GM19468 (cell line): Measurements from ENCODE around the gene SCN5A.
"Not testable (repeated sequence)": the region's sequence is repeated elsewhere in the genome, so short reads cannot be mapped to it uniquely, and the experiment has no call there.

Experiments used
- ATAC-seq: cut with Tn5 transposase; IDR thresholded peaks from one replicate; pipeline ENCODE4 v1.9.1; 2021; ENCODE audit warnings: mild to moderate bottlenecking, moderate library complexity, moderate number of reproducible peaks; ENCODE audit not compliant: unreplicated experiment; ENCODE audit errors: extremely low read depth

SCN5A gene

GRCh38 chr3:38581774-38582173 lies 67.7 kb downstream of the SCN5A start:
- no peak for ATAC-seq

- no peak for ATAC-seq
These were observed 68.8 kb downstream of the SCN5A start for GRCh38 chr3:38580450-38581382.

- ATAC-seq: no peak
These were observed 69.7 kb downstream of the SCN5A start for GRCh38 chr3:38579551-38580449.

- no peak for ATAC-seq
These were observed 70.3 kb downstream of the SCN5A start for GRCh38 chr3:38579141-38579540.

- no peak for ATAC-seq
These were observed 70.9 kb downstream of the SCN5A start for GRCh38 chr3:38578551-38578950.

- no peak for ATAC-seq
These were observed 71.4 kb downstream of the SCN5A start for GRCh38 chr3:38578081-38578475.

GRCh38 chr3:38577371-38578080 lies 72.0 kb downstream of the SCN5A start:
- ATAC-seq: no peak

GRCh38 chr3:38576526-38577370 lies 72.7 kb downstream of the SCN5A start:
- ATAC-seq: no peak

- no peak for ATAC-seq
These were observed 73.4 kb downstream of the SCN5A start for GRCh38 chr3:38576131-38576525.

- no peak for ATAC-seq
These were observed 74.1 kb downstream of the SCN5A start for GRCh38 chr3:38575279-38575843.

- ATAC-seq: no peak
These were observed 74.8 kb downstream of the SCN5A start for GRCh38 chr3:38574411-38575278.

GRCh38 chr3:38573556-38573955 lies 75.9 kb downstream of the SCN5A start:
- ATAC-seq: no peak

- no peak for ATAC-seq
These were observed 76.4 kb downstream of the SCN5A start for GRCh38 chr3:38573111-38573510.

GRCh38 chr3:38567498-38567897 lies 82.0 kb downstream of the SCN5A start:
- ATAC-seq: no peak

- ATAC-seq: not testable (repeated sequence)
These were observed 82.7 kb downstream of the SCN5A start for GRCh38 chr3:38566794-38567193.

GRCh38 chr3:38566215-38566528 lies 83.3 kb downstream of the SCN5A start:
- no peak for ATAC-seq

- ATAC-seq: no peak
These were observed 83.9 kb downstream of the SCN5A start for GRCh38 chr3:38565339-38566214.
